ENCODE measurements around the gene RNF17. TPM values are rescaled to one million over a fixed set of nuclear protein-coding genes. Genes with fewer than 3 reads are reported as not detected.

RNF17 gene
- total RNA-seq = not detected in 2 replicates

GRCh38 chr13:24763596-24764275 is at the start of gene RNF17:
RNF17 (plus strand) TSS chr13:24764169; CDS start chr13:24764204, 35 bp downstream.

Other genes with a start within 250 kb of the RNF17 start
- not detected in 2 replicates for gene ATP12A, start 83.8 kb upstream of the RNF17 start, total RNA-seq